Right hindlimb (tissue), 1 donor: ENCODE results near the gene LSM3.

Source experiments
- DNase-seq: peaks from one replicate; pipeline ENCODE4 v3.0.0-alpha.2; 2018

Gene LSM3

GRCh38 chr3:14158370-14158769, 20.2 kb upstream of the LSM3 start:
- no peak for DNase-seq

GRCh38 chr3:14159426-14159825, 19.2 kb upstream of the LSM3 start:
- no peak for DNase-seq

GRCh38 chr3:14161282-14161681, 17.3 kb upstream of the LSM3 start:
- no peak for DNase-seq

- no peak for DNase-seq
These were observed 16.4 kb upstream of the LSM3 start for GRCh38 chr3:14162178-14162577.

- DNase-seq: no peak
These were observed 11.6 kb upstream of the LSM3 start for GRCh38 chr3:14166877-14167603.

- no peak for DNase-seq
These were observed 9.2 kb upstream of the LSM3 start for GRCh38 chr3:14169435-14169834.

- no peak for DNase-seq
These were observed 8.7 kb upstream of the LSM3 start for GRCh38 chr3:14169871-14170270.

GRCh38 chr3:14170531-14171159, 8.0 kb upstream of the LSM3 start:
- DNase-seq: no peak

- DNase-seq: no peak
These were observed 6.1 kb upstream of the LSM3 start for GRCh38 chr3:14172496-14172895.

GRCh38 chr3:14174483-14174882, 4.1 kb upstream of the LSM3 start:
- DNase-seq: no peak

- DNase-seq: no peak
These were observed 3.1 kb upstream of the LSM3 start for GRCh38 chr3:14175383-14176037.

GRCh38 chr3:14177580-14178246, 904 bp upstream of the LSM3 start:
- DNase-seq: no peak

GRCh38 chr3:14179114-14179465, 473 bp downstream of the LSM3 start:
- DNase-seq: no peak

GRCh38 chr3:14179795-14180194, 1.2 kb downstream of the LSM3 start:
- no peak for DNase-seq

GRCh38 chr3:14181253-14181652, 2.6 kb downstream of the LSM3 start:
- DNase-seq: no peak

- no peak for DNase-seq
These were observed 4.5 kb downstream of the LSM3 start for GRCh38 chr3:14183015-14183577.

GRCh38 chr3:14186854-14187458, 8.3 kb downstream of the LSM3 start:
- no peak for DNase-seq

GRCh38 chr3:14188041-14188754, 9.6 kb downstream of the LSM3 start:
- DNase-seq: no peak

GRCh38 chr3:14194865-14195264, 16.2 kb downstream of the LSM3 start:
- DNase-seq: no peak

GRCh38 chr3:14199641-14200040, 21.0 kb downstream of the LSM3 start:
- no peak for DNase-seq

GRCh38 chr3:14200276-14200675, 21.7 kb downstream of the LSM3 start:
- no peak for DNase-seq

- no peak for DNase-seq
These were observed 22.2 kb downstream of the LSM3 start for GRCh38 chr3:14200841-14201240.
